HG02678 (cell line): ENCODE results near the gene PTPN23.
"Not testable (repeated sequence)": the region's sequence is repeated elsewhere in the genome, so short reads cannot be mapped to it uniquely, and the experiment has no call there.

Experiments used
- ATAC-seq: cut with Tn5 transposase; IDR thresholded peaks from one replicate; pipeline ENCODE4 v1.9.1; 2021; ENCODE audit warnings: mild to moderate bottlenecking, moderate library complexity; ENCODE audit not compliant: unreplicated experiment

The PTPN23 gene

GRCh38 chr3:47380601-47381316 lies at the start of gene PTPN23:
TSS of gene PTPN23 (plus strand) at chr3:47381021. CDS start at chr3:47381097, 76 bp downstream.
- ATAC-seq: peak; percentile 83

- no peak for ATAC-seq
These were observed 46.9 kb upstream of the PTPN23 start for GRCh38 chr3:47333907-47334306.

GRCh38 chr3:47337656-47338055 lies 43.2 kb upstream of the PTPN23 start:
- no peak for ATAC-seq

GRCh38 chr3:47339951-47340350 lies 40.9 kb upstream of the PTPN23 start:
- ATAC-seq: no peak

GRCh38 chr3:47340866-47341265 lies 40.0 kb upstream of the PTPN23 start:
- ATAC-seq: no peak

GRCh38 chr3:47342151-47342550 lies 38.7 kb upstream of the PTPN23 start:
- no peak for ATAC-seq

GRCh38 chr3:47342812-47343211 lies 38.0 kb upstream of the PTPN23 start:
- ATAC-seq: no peak

- ATAC-seq: no peak
These were observed 37.3 kb upstream of the PTPN23 start for GRCh38 chr3:47343471-47343971.

- ATAC-seq: no peak
These were observed 35.9 kb upstream of the PTPN23 start for GRCh38 chr3:47344971-47345370.

GRCh38 chr3:47347217-47347801 lies 33.5 kb upstream of the PTPN23 start:
- peak; percentile 73 for ATAC-seq

GRCh38 chr3:47348411-47349154 lies 32.2 kb upstream of the PTPN23 start:
- no peak for ATAC-seq

- no peak for ATAC-seq
These were observed 25.8 kb upstream of the PTPN23 start for GRCh38 chr3:47355010-47355409.

- no peak for ATAC-seq
These were observed 24.6 kb upstream of the PTPN23 start for GRCh38 chr3:47356201-47356600.

- ATAC-seq: no peak
These were observed 21.5 kb upstream of the PTPN23 start for GRCh38 chr3:47359323-47359722.

- not testable (repeated sequence) for ATAC-seq
These were observed 20.7 kb upstream of the PTPN23 start for GRCh38 chr3:47360110-47360517.

- ATAC-seq: no peak
These were observed 18.1 kb upstream of the PTPN23 start for GRCh38 chr3:47362701-47363100.

GRCh38 chr3:47365213-47366153 lies 15.3 kb upstream of the PTPN23 start:
- no peak for ATAC-seq

- no peak for ATAC-seq
These were observed 14.0 kb upstream of the PTPN23 start for GRCh38 chr3:47366833-47367232.

GRCh38 chr3:47367631-47368030 lies 13.2 kb upstream of the PTPN23 start:
- ATAC-seq: no peak

GRCh38 chr3:47370020-47370419 lies 10.8 kb upstream of the PTPN23 start:
- ATAC-seq: not testable (repeated sequence)
